ENCODE results near the gene CCDC85B.

DNA sequence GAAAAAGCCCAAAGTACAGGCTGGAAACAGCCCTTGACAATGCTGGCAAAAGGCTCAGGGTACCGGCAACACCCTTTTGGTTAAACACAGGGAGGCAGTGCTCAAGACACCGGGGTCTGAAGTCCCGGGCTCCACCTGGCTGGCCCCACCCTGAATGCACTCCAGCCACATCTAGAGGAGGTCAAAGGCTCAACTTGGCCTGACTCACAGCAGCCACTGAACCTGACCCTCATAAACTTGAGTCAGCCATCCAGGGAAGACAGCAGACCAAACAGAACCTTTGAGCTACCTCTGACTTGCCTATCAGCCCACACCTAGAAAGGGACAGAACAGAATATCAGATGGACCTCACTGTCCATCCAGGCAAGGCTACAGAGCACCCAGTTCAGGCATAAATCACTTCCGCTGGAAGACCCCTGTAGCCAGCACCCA lies 36.3 kb upstream of the CCDC85B start:
- TF ChIP-seq, protein P1, sequence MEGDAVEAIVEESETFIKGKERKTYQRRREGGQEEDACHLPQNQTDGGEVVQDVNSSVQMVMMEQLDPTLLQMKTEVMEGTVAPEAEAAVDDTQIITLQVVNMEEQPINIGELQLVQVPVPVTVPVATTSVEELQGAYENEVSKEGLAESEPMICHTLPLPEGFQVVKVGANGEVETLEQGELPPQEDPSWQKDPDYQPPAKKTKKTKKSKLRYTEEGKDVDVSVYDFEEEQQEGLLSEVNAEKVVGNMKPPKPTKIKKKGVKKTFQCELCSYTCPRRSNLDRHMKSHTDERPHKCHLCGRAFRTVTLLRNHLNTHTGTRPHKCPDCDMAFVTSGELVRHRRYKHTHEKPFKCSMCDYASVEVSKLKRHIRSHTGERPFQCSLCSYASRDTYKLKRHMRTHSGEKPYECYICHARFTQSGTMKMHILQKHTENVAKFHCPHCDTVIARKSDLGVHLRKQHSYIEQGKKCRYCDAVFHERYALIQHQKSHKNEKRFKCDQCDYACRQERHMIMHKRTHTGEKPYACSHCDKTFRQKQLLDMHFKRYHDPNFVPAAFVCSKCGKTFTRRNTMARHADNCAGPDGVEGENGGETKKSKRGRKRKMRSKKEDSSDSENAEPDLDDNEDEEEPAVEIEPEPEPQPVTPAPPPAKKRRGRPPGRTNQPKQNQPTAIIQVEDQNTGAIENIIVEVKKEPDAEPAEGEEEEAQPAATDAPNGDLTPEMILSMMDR (IDR thresholded peaks at IDR 0.05) = no peak
- TF ChIP-seq MXI1 (IDR thresholded peaks at IDR 0.05; ENCODE audit: low read depth, low read length) = no peak
- no peak for TF ChIP-seq RCOR1 (IDR thresholded peaks at IDR 0.05; ENCODE audit: low read length)
- no peak for TF ChIP-seq GABPA (IDR thresholded peaks at IDR 0.05; ENCODE audit: low read depth)
- no peak for TF ChIP-seq EP300 (IDR thresholded peaks at IDR 0.05; ENCODE audit: borderline replicate concordance in 1 of 2, low read depth in 1 of 2, low read length in 1 of 2)
- TF ChIP-seq NRF1 (IDR thresholded peaks at IDR 0.05; ENCODE audit: low read depth, low read length) = no peak
- TF ChIP-seq RFX5 (IDR thresholded peaks at IDR 0.05; ENCODE audit: low read length) = no peak
- no peak for TF ChIP-seq EZH2phosphoT487 (IDR thresholded peaks at IDR 0.05; ENCODE audit: borderline replicate concordance, low read depth)
- TF ChIP-seq POLR2AphosphoS5 (IDR thresholded peaks at IDR 0.05; ENCODE audit: low read depth, low read length) = no peak
- TF ChIP-seq, protein P2, sequence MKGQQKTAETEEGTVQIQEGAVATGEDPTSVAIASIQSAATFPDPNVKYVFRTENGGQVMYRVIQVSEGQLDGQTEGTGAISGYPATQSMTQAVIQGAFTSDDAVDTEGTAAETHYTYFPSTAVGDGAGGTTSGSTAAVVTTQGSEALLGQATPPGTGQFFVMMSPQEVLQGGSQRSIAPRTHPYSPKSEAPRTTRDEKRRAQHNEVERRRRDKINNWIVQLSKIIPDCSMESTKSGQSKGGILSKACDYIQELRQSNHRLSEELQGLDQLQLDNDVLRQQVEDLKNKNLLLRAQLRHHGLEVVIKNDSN (IDR thresholded peaks at IDR 0.05; ENCODE audit: borderline replicate concordance, low read depth) = no peak
- TF ChIP-seq, protein P3, sequence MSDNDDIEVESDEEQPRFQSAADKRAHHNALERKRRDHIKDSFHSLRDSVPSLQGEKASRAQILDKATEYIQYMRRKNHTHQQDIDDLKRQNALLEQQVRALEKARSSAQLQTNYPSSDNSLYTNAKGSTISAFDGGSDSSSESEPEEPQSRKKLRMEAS (IDR thresholded peaks at IDR 0.05; ENCODE audit: low read depth) = no peak
- TF ChIP-seq, protein P4, sequence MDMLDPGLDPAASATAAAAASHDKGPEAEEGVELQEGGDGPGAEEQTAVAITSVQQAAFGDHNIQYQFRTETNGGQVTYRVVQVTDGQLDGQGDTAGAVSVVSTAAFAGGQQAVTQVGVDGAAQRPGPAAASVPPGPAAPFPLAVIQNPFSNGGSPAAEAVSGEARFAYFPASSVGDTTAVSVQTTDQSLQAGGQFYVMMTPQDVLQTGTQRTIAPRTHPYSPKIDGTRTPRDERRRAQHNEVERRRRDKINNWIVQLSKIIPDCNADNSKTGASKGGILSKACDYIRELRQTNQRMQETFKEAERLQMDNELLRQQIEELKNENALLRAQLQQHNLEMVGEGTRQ (IDR thresholded peaks at IDR 0.05; ENCODE audit: borderline replicate concordance, low read depth, low read length) = no peak

All from SK-N-SH (cell line).